Lung (tissue), 12 donors: Measurements from ENCODE around the gene LGALS13. TPM values are rescaled to one million over a fixed set of nuclear protein-coding genes. Genes with fewer than 3 reads are reported as not detected.

ENCODE experiments used
- ATAC-seq: fragments of 200-7000 bp; cut with Tn5 transposase; one replicate; pipeline ENCODE4 v1.9.1; 2020; ENCODE audit warnings: moderate number of reproducible peaks; ENCODE audit not compliant: insufficient read depth, low FRiP score
- DNase-seq, 3 donors: peaks; one replicate each; pipeline ENCODE4 v3.0.0-alpha.2; 2013 to 2017
- H3K27ac ChIP-seq, 2 donors: one replicate each; pipeline ENCODE4 v1.5.1; 2013; ENCODE audit warnings: mild to moderate bottlenecking in 2 of 2, moderate library complexity in 2 of 2, control low read depth in 1 of 2, inconsistent platforms in 1 of 2, low read depth in 1 of 2, low read length in 1 of 2
- H3K27me3 ChIP-seq, 3 donors: one replicate each; pipeline ENCODE4 v1.5.1; 2013; ENCODE audit warnings: low read length in 2 of 3; ENCODE audit not compliant: control insufficient read depth in 3 of 3, insufficient read depth in 3 of 3
- H3K36me3 ChIP-seq, 4 donors: one replicate each; pipeline ENCODE4 v1.5.1; 2013; ENCODE audit warnings: low read length in 4 of 4, mild to moderate bottlenecking in 1 of 4, moderate library complexity in 1 of 4; ENCODE audit not compliant: control insufficient read depth in 4 of 4, insufficient read depth in 4 of 4
- H3K4me1 ChIP-seq, 5 donors: one replicate each; pipeline ENCODE4 v1.5.1; 2013; ENCODE audit warnings: low read length in 5 of 5, mild to moderate bottlenecking in 2 of 5, moderate library complexity in 1 of 5; ENCODE audit not compliant: control insufficient read depth in 5 of 5, insufficient read depth in 5 of 5
- H3K4me3 ChIP-seq: one replicate; pipeline ENCODE4 v1.5.1; 2013; ENCODE audit warnings: mild to moderate bottlenecking, control low read depth, moderate library complexity
- H3K9ac ChIP-seq, 2 donors: one replicate each; pipeline ENCODE4 v1.5.1; 2013; ENCODE audit warnings: low read length in 2 of 2, control low read depth in 1 of 2; ENCODE audit not compliant: insufficient read depth in 1 of 2
- H3K9me3 ChIP-seq, 4 donors: one replicate each; pipeline ENCODE4 v1.5.1; 2013; ENCODE audit warnings: low read length in 3 of 4, mild to moderate bottlenecking in 1 of 4, moderate library complexity in 1 of 4; ENCODE audit not compliant: control insufficient read depth in 4 of 4, insufficient read depth in 3 of 4
- WGBS, 2 donors: extraction: QIAGEN DNeasy Blood & Tissue Kit; methylation state at CpG; one replicate each; pipeline ENCODE4 v1.1.7; 2013; 5-methylcytosine and 5-hydroxymethylcytosine counted together
- polyA plus RNA-seq, 2 donors: library from polyadenylated mRNA; stranded (reverse); fragments of 200-250 nt; gene quantifications; one replicate each; pipeline ENCODE4 v1.2.1, GENCODE V29; 2013
- total RNA-seq, 2 donors: library from RNA; depleted of rRNA in 1 of 2; stranded (reverse); fragments of >200 nt in 1 of 2; gene quantifications; one replicate each; pipeline ENCODE4 v1.2.1, GENCODE V29; 2014 to 2021
- TF ChIP-seq, protein P1 (sequence below): IDR thresholded peaks from 2 replicates; pipeline ENCODE4 v1.5.1; 2012; ENCODE audit warnings: mild to moderate bottlenecking; ENCODE audit errors: control extremely low read depth, extremely low read depth
- donor health status: control.
- donor health status: control.
- donor health status: Bipolar disorder and iron deficiency.
- donor health status: healthy.
- donor health status: DM: yes; HTN: yes; CAD: no.

LGALS13 gene
- total and polyA plus RNA-seq, 4 donors: not detected

- H3K27me3 ChIP-seq: no peaks in the 10 kb centered on the region
Measured at GRCh38 chr19:39631178-39631577, 28.9 kb downstream of the LGALS13 start.

GRCh38 chr19:39631626-39632025 is 29.3 kb downstream of the LGALS13 start:
- no peak for ATAC-seq
- TF ChIP-seq, protein P1, sequence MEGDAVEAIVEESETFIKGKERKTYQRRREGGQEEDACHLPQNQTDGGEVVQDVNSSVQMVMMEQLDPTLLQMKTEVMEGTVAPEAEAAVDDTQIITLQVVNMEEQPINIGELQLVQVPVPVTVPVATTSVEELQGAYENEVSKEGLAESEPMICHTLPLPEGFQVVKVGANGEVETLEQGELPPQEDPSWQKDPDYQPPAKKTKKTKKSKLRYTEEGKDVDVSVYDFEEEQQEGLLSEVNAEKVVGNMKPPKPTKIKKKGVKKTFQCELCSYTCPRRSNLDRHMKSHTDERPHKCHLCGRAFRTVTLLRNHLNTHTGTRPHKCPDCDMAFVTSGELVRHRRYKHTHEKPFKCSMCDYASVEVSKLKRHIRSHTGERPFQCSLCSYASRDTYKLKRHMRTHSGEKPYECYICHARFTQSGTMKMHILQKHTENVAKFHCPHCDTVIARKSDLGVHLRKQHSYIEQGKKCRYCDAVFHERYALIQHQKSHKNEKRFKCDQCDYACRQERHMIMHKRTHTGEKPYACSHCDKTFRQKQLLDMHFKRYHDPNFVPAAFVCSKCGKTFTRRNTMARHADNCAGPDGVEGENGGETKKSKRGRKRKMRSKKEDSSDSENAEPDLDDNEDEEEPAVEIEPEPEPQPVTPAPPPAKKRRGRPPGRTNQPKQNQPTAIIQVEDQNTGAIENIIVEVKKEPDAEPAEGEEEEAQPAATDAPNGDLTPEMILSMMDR: no peak
- no peak for DNase-seq
- H3K9me3 ChIP-seq: no peaks in the 10 kb centered on the region
- no peaks in the 10 kb centered on the region for H3K4me1 ChIP-seq
- no peak overlapping the region for H3K4me3 ChIP-seq
- no peaks in the 10 kb centered on the region for H3K36me3 ChIP-seq
- no peak overlapping the region for H3K27ac ChIP-seq
- H3K9ac ChIP-seq: no peak overlapping the region
- 65 to 68% methylated on average over 6 of the region's 6 CpGs for WGBS, 2 donors
- no peaks in the 10 kb centered on the region for H3K27me3 ChIP-seq

More at GRCh38 chr19:39631178-39631577, 28.9 kb downstream of the LGALS13 start:
- H3K36me3 ChIP-seq: no peaks in the 10 kb centered on the region
- no peaks in the 10 kb centered on the region for H3K4me1 ChIP-seq
- WGBS, 2 donors: 73 to 77% methylated on average over 4 of the region's 4 CpGs
- H3K9ac ChIP-seq: no peak overlapping the region
- DNase-seq: no peak
- H3K9me3 ChIP-seq: no peaks in the 10 kb centered on the region
- TF ChIP-seq, protein P1: no peak
- H3K4me3 ChIP-seq: no peak overlapping the region
- H3K27ac ChIP-seq: no peak overlapping the region
- no peak for ATAC-seq

GRCh38 chr19:39637891-39638290 is 35.6 kb downstream of the LGALS13 start:
- Histone ChIP-seq H3K9me3 (peaks cover 0 to 3% (median 0%) of the 10 kb centered on the region in 4 donors), H3K36me3 (no peaks in the 10 kb centered on the region), H3K9ac (no peak overlapping the region), H3K4me3 (no peak overlapping the region), H3K4me1 (no peaks in the 10 kb centered on the region), H3K27ac (no peak overlapping the region), H3K27me3 (no peaks in the 10 kb centered on the region)
- WGBS, 2 donors: 67 to 72% methylated on average over 4 of the region's 4 CpGs
- ATAC-seq (no peak), DNase-seq (no peak)
- TF ChIP-seq, protein P1: no peak

DNA sequence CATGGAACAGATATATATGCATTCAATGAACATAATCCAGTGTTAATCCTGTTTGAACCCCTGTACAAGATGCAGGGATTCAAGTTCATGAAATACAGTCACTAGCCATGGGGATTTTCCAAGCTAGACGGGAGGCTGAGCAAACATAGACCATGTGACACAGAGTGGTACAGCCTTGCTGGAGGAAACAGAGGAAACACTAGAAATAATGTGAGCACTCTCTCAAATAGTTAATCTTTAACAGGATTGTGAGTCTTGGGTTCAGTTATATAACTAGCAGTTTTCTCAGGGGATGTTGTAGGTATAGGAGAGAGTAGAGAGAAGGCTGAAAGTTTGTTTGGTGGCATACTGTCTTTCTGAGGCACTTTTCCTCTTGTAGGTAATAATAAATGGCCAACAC is 39.4 kb downstream of the LGALS13 start:
- TF ChIP-seq, protein P1: no peak
- ATAC-seq: no peak
- H3K27me3 ChIP-seq: no peaks in the 10 kb centered on the region
- no peaks in the 10 kb centered on the region for H3K4me1 ChIP-seq
- 30 to 57% methylated on average over 1 of the region's 1 CpG for WGBS, 2 donors
- DNase-seq: peak in 2 of 3 donors; percentile 11 to 65
- H3K27ac ChIP-seq: no peak overlapping the region
- peaks cover 0 to 3% (median 0%) of the 10 kb centered on the region in 4 donors for H3K9me3 ChIP-seq
- H3K9ac ChIP-seq: no peak overlapping the region
- H3K4me3 ChIP-seq: no peak overlapping the region
- no peaks in the 10 kb centered on the region for H3K36me3 ChIP-seq
